GM18867 (cell line): ENCODE data around the gene ADIPOR2.

Experiments used
- ATAC-seq: cut with Tn5 transposase; IDR thresholded peaks from one replicate; pipeline ENCODE4 v1.9.1; 2021; ENCODE audit warnings: mild to moderate bottlenecking, moderate library complexity; ENCODE audit not compliant: unreplicated experiment

Gene ADIPOR2

DNA sequence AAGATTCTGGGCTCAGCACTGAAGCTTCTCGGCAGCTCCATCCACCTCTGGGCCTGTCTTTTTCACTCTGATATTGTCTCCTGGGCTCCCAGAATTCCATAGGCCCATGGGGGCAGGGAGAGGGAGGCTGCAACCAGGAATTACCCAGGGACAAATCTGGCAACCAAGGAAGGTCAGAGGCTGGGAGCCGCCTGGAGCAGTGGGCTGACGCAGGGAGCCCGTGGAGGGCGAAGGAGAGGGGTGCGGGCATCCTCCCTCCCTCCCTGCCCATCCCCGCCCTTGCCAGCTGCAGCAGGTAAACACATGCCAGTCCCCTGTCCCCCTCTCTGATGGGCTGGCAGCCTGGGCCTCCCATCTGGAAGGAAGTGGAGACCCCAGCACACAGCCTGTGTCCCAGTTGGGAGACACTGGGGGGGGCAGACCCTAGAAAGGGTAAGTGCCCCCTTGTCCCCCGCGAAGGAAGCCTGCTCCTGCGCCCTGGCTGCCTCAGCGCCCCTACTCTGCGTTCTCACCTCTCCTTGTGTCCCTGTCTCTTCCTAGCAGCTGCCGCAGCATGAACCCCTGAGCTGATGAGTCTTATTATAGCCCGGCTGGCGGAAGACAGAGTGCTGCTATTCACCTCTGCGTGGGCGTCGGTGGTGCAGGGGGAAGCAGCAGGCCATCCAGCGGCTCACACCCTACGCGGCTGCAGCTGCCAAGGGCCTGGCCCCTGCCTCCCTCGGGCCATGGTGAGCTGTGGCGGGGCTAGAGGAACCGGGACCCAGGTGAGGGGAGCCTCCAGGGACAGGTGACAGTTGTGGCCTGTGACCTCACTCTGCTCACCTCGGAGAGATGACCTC lies 136.2 kb downstream of the ADIPOR2 start:
- ATAC-seq = no peak

GRCh38 chr12:1827826-1828805 lies 137.2 kb downstream of the ADIPOR2 start:
- ATAC-seq = no peak

- ATAC-seq = no peak
Measured at GRCh38 chr12:1828856-1829255, 138.0 kb downstream of the ADIPOR2 start.

DNA sequence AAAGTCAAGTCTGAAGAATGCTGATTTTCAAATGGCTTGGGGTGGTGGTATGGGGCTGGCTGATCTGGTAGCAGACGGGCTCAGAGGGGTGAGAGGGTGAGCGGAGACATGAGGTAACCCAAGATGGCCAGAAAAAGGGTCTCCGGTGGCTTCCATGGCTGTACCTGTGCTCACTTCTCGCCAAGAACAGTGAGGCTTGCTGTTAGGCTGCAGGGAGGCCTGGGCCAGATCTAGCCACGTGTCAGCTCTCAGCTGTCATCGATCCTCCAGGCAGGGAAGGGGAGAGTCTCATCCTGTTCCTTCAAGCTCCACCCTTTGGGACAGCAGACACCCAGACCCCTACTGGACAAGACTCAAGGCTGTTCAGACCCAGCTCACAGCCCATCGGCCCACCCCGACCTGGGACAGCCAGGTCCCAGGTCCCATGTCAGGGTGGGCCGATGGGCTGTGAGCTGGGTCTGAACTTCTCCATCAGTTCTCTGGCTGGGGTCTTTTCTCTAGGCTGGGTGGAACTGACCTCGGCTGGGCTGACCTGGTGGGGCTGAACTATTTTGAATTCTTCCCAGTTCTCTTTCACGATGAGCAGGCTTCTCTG lies 138.5 kb downstream of the ADIPOR2 start:
- no peak for ATAC-seq

DNA sequence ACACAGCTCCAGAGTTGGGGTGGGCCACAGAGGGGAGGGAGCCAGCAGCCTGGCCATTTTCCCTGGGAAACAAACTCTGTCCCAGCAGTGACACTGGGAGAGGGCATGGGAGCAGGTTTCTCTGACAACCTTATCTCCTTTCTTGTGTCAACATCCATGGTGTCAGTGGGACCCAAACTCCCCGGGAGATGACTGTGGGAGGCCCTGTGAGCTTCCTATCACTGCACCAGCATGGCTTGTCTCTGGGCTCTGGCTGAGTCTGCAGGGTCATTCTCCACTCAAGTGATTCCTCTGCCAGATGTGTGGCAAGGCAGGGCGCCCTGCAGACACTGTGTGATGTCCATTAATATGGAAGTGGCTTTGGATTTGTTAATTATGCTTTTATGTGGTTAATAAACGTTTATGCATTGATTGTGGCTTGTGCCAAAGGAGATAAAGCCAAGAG lies 139.6 kb downstream of the ADIPOR2 start:
- no peak for ATAC-seq

DNA sequence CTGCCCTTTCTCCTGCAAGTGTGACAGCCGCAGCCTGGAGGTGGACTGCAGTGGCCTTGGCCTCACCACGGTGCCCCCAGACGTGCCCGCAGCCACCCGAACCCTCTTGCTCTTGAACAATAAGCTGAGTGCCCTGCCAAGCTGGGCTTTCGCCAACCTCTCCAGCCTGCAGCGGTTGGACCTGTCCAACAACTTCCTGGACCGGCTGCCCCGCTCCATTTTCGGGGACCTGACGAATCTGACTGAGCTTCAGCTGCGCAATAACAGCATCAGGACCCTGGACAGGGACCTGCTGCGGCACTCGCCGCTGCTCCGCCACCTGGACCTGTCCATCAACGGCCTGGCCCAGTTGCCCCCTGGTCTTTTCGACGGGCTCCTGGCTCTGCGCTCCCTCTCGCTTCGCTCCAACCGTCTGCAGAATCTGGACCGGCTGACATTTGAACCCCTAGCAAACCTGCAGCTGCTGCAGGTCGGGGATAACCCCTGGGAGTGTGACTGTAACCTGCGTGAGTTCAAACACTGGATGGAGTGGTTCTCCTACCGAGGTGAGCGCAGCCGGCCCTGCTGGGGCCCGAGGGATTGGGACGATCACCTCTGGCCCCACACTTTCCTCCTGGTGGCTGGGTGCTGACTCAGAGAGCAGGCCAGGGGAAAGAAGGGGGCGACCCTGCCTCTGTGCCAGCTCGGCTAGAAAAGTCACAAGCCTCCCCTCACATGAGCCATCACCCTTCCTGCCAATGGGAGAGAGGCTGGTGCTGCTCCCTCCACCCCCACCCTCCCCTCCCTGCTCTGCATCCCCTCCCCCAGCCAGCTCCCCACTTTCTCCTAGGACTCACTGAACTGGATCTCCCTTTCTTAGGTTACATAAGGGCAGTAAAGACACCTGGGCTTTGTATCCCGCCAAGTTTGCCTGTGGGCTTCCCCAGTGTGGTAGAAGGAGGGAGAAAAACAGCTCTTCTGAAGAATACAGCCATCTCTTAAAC lies 140.4 kb downstream of the ADIPOR2 start:
- ATAC-seq = no peak

- no peak for ATAC-seq
Measured at GRCh38 chr12:1832801-1833595, 142.1 kb downstream of the ADIPOR2 start.

- no peak for ATAC-seq
Measured at GRCh38 chr12:1833596-1834028, 142.7 kb downstream of the ADIPOR2 start.

GRCh38 chr12:1834186-1834925 lies 143.5 kb downstream of the ADIPOR2 start:
- ATAC-seq = no peak

GRCh38 chr12:1835211-1836131 lies 144.6 kb downstream of the ADIPOR2 start:
- no peak for ATAC-seq

GRCh38 chr12:1836241-1836803 lies 145.5 kb downstream of the ADIPOR2 start:
- no peak for ATAC-seq

- ATAC-seq = no peak
Measured at GRCh38 chr12:1836854-1837421, 146.1 kb downstream of the ADIPOR2 start.

DNA sequence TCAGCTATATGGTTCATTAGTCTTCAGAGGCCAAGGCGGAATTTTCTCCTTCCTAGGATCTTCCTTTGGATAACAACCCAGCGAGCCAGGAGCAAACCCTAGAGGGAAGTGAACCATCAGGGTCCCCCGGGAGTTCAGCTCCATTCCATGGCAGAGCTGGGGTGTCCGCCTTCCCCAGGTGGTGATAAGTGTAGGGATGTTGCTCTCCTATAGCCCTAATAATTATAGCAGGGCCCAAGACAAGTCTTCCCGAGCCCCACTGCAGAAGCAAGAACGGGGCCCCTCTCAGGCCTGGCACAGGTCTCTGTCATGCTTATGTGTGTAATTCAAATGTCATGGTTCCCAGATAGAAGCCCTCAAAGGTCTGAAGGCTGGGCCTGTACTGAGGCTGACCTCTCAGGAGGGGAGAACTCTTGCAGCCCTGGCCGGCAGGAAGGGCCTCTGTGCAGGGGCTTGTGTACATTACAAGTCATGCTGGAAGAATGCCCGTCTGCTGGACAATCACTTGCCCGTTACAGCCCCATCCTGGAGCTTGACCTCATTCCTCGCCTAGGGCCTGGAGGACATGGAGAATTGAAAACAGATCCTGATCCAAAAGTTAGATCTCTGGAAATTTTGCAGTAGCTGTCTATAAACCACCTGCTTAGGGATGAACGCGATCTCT lies 146.8 kb downstream of the ADIPOR2 start:
- ATAC-seq = no peak
